IMR-90 (cell line): ENCODE measurements around the gene SEMA4B. TPM values are rescaled to one million over a fixed set of nuclear protein-coding genes. Genes with fewer than 3 reads are reported as not detected.

Experiments used
- ATAC-seq: fragments of 200-7000 bp; cut with Tn5 transposase; 2 replicates; pipeline ENCODE4 v1.9.1; 2020; ENCODE audit warnings: low read depth, mild to moderate bottlenecking, moderate library complexity
- BruUV-seq: library from RNA; stranded (reverse); fragments of 400-500 nt; replicated peaks from 2 replicates; lab custom pipeline; 2021; lab: Mats Ljungman, UMichigan
- CTCF ChIA-PET: fragments of 300-600 bp; formaldehyde crosslinking; extraction: SDS; loops from one replicate; lab custom pipeline; 2021; ENCODE audit warnings: antibody characterized with exemption; lab: Yijun Ruan, JAX
- POLR2A ChIA-PET: fragments of 300-600 bp; sonication (Branson Sonifier 250); formaldehyde crosslinking; loops from one replicate; lab custom pipeline; 2022; ENCODE audit warnings: antibody characterized with exemption; ENCODE audit not compliant: unreplicated experiment; lab: Charles Lee
- DNase-seq: peaks from one replicate; pipeline ENCODE4 v3.0.0; 2013
- H2AFZ ChIP-seq: replicated peaks from 2 replicates; pipeline ENCODE3; 2013; ENCODE audit warnings: low read length, mild to moderate bottlenecking; ENCODE audit not compliant: poor library complexity
- H2AK5ac ChIP-seq: 2 replicates; pipeline ENCODE4 v1.6.1; 2013; ENCODE audit warnings: low read depth, low read length, inconsistent platforms
- H2AK9ac ChIP-seq: replicated peaks from 2 replicates; pipeline ENCODE3; 2013; ENCODE audit warnings: mild to moderate bottlenecking, low read depth, low read length, moderate library complexity; ENCODE audit not compliant: poor library complexity
- H2BK120ac ChIP-seq: 2 replicates; pipeline ENCODE4 v1.6.1; 2013; ENCODE audit warnings: low read depth, low read length, inconsistent platforms
- H2BK15ac ChIP-seq: 3 replicates; pipeline ENCODE4 v1.6.1; 2013; ENCODE audit warnings: low read depth, low read length, inconsistent platforms
- H2BK20ac ChIP-seq: 2 replicates; pipeline ENCODE4 v1.6.1; 2013; ENCODE audit warnings: low read depth, mild to moderate bottlenecking, inconsistent platforms, low read length, moderate library complexity
- H2BK5ac ChIP-seq: 2 replicates; pipeline ENCODE4 v1.6.1; 2013; ENCODE audit warnings: mild to moderate bottlenecking, low read depth, low read length, inconsistent platforms; ENCODE audit not compliant: poor library complexity, severe bottlenecking
- H3K14ac ChIP-seq: replicated peaks from 2 replicates; pipeline ENCODE4 v1.6.1; 2013; ENCODE audit warnings: low read depth, low read length, inconsistent platforms
- H3K18ac ChIP-seq: 2 replicates; pipeline ENCODE4 v1.6.1; 2013; ENCODE audit warnings: low read depth, low read length, control low read depth
- H3K23ac ChIP-seq: 2 replicates; pipeline ENCODE4 v1.6.1; 2013; ENCODE audit warnings: low read depth, low read length, inconsistent platforms
- H3K27ac ChIP-seq: 2 replicates; pipeline ENCODE4 v1.5.1; 2013; ENCODE audit warnings: mild to moderate bottlenecking, control low read depth, low read length; ENCODE audit not compliant: insufficient read depth
- H3K27me3 ChIP-seq: 2 replicates; pipeline ENCODE4 v1.6.1; 2013; ENCODE audit warnings: low read length; ENCODE audit not compliant: control insufficient read depth, insufficient read depth
- H3K36me3 ChIP-seq: 2 replicates; pipeline ENCODE4 v1.6.1; 2013; ENCODE audit warnings: low read length, mixed read lengths; ENCODE audit not compliant: control insufficient read depth, insufficient read depth
- H3K4ac ChIP-seq: 2 replicates; pipeline ENCODE4 v1.6.1; 2013; ENCODE audit warnings: low read depth, low read length, inconsistent platforms
- H3K4me1 ChIP-seq: 2 replicates; pipeline ENCODE4 v1.6.1; 2013; ENCODE audit warnings: low read length, mixed read lengths; ENCODE audit not compliant: control insufficient read depth, insufficient read depth
- H3K4me2 ChIP-seq: 2 replicates; pipeline ENCODE4 v1.6.1; 2013; ENCODE audit warnings: low read depth, mild to moderate bottlenecking, control low read depth, low read length, moderate library complexity
- H3K4me3 ChIP-seq: 2 replicates; pipeline ENCODE4 v1.5.1; 2013; ENCODE audit warnings: low read depth, mild to moderate bottlenecking, control low read depth, low read length, moderate library complexity; ENCODE audit not compliant: insufficient read depth
- H3K56ac ChIP-seq: 2 replicates; pipeline ENCODE4 v1.6.1; 2013; ENCODE audit warnings: low read length, inconsistent platforms; ENCODE audit not compliant: insufficient read depth; ENCODE audit errors: extremely low read depth
- H3K79me1 ChIP-seq, 2 experiments: 2 replicates each; pipeline ENCODE4 v1.6.1; 2013; ENCODE audit warnings: low read length in 2 of 2, inconsistent platforms in 1 of 2, low read depth in 1 of 2
- H3K9ac ChIP-seq: 2 replicates; pipeline ENCODE4 v1.6.1; 2013; ENCODE audit warnings: low read depth, low read length, control low read depth
- H3K9me1 ChIP-seq: 2 replicates; pipeline ENCODE4 v1.6.1; 2013; ENCODE audit warnings: low read length, inconsistent platforms; ENCODE audit not compliant: insufficient read depth
- H3K9me3 ChIP-seq: 2 replicates; pipeline ENCODE4 v1.6.1; 2013; ENCODE audit warnings: low read length; ENCODE audit not compliant: control insufficient read depth, insufficient read depth
- H4K20me1 ChIP-seq: 2 replicates; pipeline ENCODE4 v1.6.1; 2013; ENCODE audit warnings: low read length, inconsistent platforms; ENCODE audit not compliant: insufficient read depth
- H4K5ac ChIP-seq: 2 replicates; pipeline ENCODE4 v1.6.1; 2013; ENCODE audit warnings: mild to moderate bottlenecking, low read depth, low read length, control low read depth
- H4K8ac ChIP-seq, 2 experiments: 2 replicates each; pipeline ENCODE4 v1.6.1; 2013; ENCODE audit warnings: low read depth in 2 of 2, low read length in 2 of 2, control low read depth in 1 of 2, inconsistent platforms in 1 of 2
- H4K91ac ChIP-seq: 2 replicates; pipeline ENCODE4 v1.6.1; 2013; ENCODE audit warnings: low read depth, low read length, inconsistent platforms; ENCODE audit not compliant: insufficient read depth
- BHLHE40 ChIP-seq: fragments of 150-350 bp; IDR thresholded peaks from 2 replicates; pipeline ENCODE4 v1.6.1; 2016; ENCODE audit warnings: mild to moderate bottlenecking, low read depth, low read length
- FOS ChIP-seq: fragments of 150-350 bp; IDR thresholded peaks from 2 replicates; pipeline ENCODE4 v1.6.1; 2016; ENCODE audit warnings: low read depth, low read length
- MAZ ChIP-seq: IDR thresholded peaks from 2 replicates; pipeline ENCODE4 v1.6.1; 2012; ENCODE audit warnings: low read depth, mild to moderate bottlenecking, low read length, improper control_type of control experiment, moderate library complexity, borderline replicate concordance
- MXI1 ChIP-seq: IDR thresholded peaks from 2 replicates; pipeline ENCODE4 v1.6.1; 2012; ENCODE audit warnings: low read depth, mild to moderate bottlenecking, low read length, moderate library complexity, borderline replicate concordance
- POLR2A ChIP-seq: IDR thresholded peaks from 2 replicates; pipeline ENCODE4 v1.6.1; 2012; ENCODE audit warnings: mild to moderate bottlenecking, low read depth, low read length
- RAD21 ChIP-seq: IDR thresholded peaks from 2 replicates; pipeline ENCODE4 v1.6.1; 2012; ENCODE audit warnings: low read length, improper control_type of control experiment
- WGBS, 2 experiments: methylation state at CpG; one replicate each; pipeline versions ENCODE4 v1.1.5 to v1.1.7; 2013; ENCODE audit warnings: missing lambda C conversion rate in 2 of 2; ENCODE audit not compliant: insufficient read length in 1 of 2; ENCODE audit errors: extremely low coverage in 2 of 2; 5-methylcytosine and 5-hydroxymethylcytosine counted together
- dilution Hi-C: fragments of 300-500 bp; cut with HindIII; formaldehyde crosslinking; loops from one replicate; pipeline ENCODE4 v1.14.3; 2018; ENCODE audit warnings: low sequenced_read_pairs; ENCODE audit not compliant: unreplicated experiment
- in situ Hi-C: fragments of 300-500 bp; cut with MboI; formaldehyde crosslinking; loops from 3 replicates; pipeline ENCODE4 v1.14.3; 2019; ENCODE audit warnings: low sequenced_read_pairs, inconsistent platforms, mixed read lengths
- intact Hi-C: fragments of 100-400 bp; cut with micrococcal nuclease; formaldehyde crosslinking; loops from 2 replicates; pipeline ENCODE4 v1.10.0; 2022
- polyA plus RNA-seq, 3 experiments: library from polyadenylated mRNA; depleted of rRNA; stranded (reverse); fragments of >200 nt; gene quantifications; 2 replicates each; pipeline ENCODE4 v1.2.3, GENCODE V29; 2012; ENCODE audit warnings: low replicate concordance in 1 of 3
- total RNA-seq: library from RNA; depleted of rRNA; stranded (reverse); fragments of >200 nt; gene quantifications from 2 replicates; pipeline ENCODE4 v1.2.3, GENCODE V29; 2012

Gene SEMA4B
- total and polyA plus RNA-seq, 2 of the 4 experiments (the other 2 are of a cell fraction): 5.0 to 22.5 TPM

- intact Hi-C loops: loop anchor here (2.0 kb wide), 1 partner anchor 45 kb away; no protein-coding TSS in a partner anchor
- H2BK5ac ChIP-seq: no peak overlapping the region
- no peak for DNase-seq
- H2AFZ ChIP-seq: no peak overlapping the region
- H3K14ac ChIP-seq: no peak overlapping the region
- no peak overlapping the region for H2BK120ac ChIP-seq
- H3K79me1 ChIP-seq: no peaks in the 10 kb centered on the region
- no peak overlapping the region for H3K56ac ChIP-seq
- H3K4me1 ChIP-seq: no peaks in the 10 kb centered on the region
- TF ChIP-seq BHLHE40 (no peak), MAZ (no peak), MXI1 (no peak), RAD21 (no peak), FOS (no peak), POLR2A (no peak)
- H3K4ac ChIP-seq: no peak overlapping the region
- no peaks in the 10 kb centered on the region for H3K27me3 ChIP-seq
- H3K23ac ChIP-seq: no peak overlapping the region
- H3K9ac ChIP-seq: no peak overlapping the region
- CTCF ChIA-PET: no interaction called here
- H3K27ac ChIP-seq: no peak overlapping the region
- H4K91ac ChIP-seq: no peak overlapping the region
- no peaks in the 10 kb centered on the region for H4K20me1 ChIP-seq
- H3K4me3 ChIP-seq: no peak overlapping the region
- H3K4me2 ChIP-seq: no peak overlapping the region
- no peak overlapping the region for H2AK9ac ChIP-seq
- no CpG with 5 or more reads among the region's 10 CpGs for WGBS, 2 experiments
- ATAC-seq: no peak
- H3K9me3 ChIP-seq: no peaks in the 10 kb centered on the region
- POLR2A ChIA-PET: no interaction called here
- no peak overlapping the region for H4K8ac ChIP-seq
- H2AK5ac ChIP-seq: no peak overlapping the region
- H3K9me1 ChIP-seq: peaks cover 7% of the 10 kb centered on the region
- H4K5ac ChIP-seq: no peak overlapping the region
- BruUV-seq: no TSS peak
- dilution Hi-C loops: no loop called here
- in situ Hi-C loops: no loop called here
- no peak overlapping the region for H3K18ac ChIP-seq
- H2BK15ac ChIP-seq: no peak overlapping the region
- H3K36me3 ChIP-seq: peaks cover 3% of the 10 kb centered on the region; the same call in 1 of the 2 replicates
- no peak overlapping the region for H2BK20ac ChIP-seq
Measured at GRCh38 chr15:90243943-90244639, 43.0 kb downstream of the SEMA4B start.
